HG03432 (cell line): ENCODE measurements around the gene CYB5R3.
A peak's percentile ranks its signal among the peaks of the same experiment; 100 is the strongest.

Experiments used
- ATAC-seq: cut with Tn5 transposase; IDR thresholded peaks from one replicate; pipeline ENCODE4 v1.9.1; 2021; ENCODE audit warnings: mild to moderate bottlenecking, moderate library complexity; ENCODE audit not compliant: unreplicated experiment

CYB5R3 gene

GRCh38 chr22:42649246-42650099, at the start of gene CYB5R3:
Gene CYB5R3, minus strand, starts transcription at chr22:42649392. Its CDS starts 77 bp downstream, at chr22:42649315.
- peak; percentile 77 for ATAC-seq

GRCh38 chr22:42697542-42698013, 48.4 kb upstream of the CYB5R3 start:
- no peak for ATAC-seq

GRCh38 chr22:42696331-42696967, 47.3 kb upstream of the CYB5R3 start:
- no peak for ATAC-seq

GRCh38 chr22:42695294-42695693, 46.1 kb upstream of the CYB5R3 start:
- no peak for ATAC-seq

GRCh38 chr22:42693763-42694683, 44.8 kb upstream of the CYB5R3 start:
- ATAC-seq: no peak

- ATAC-seq: no peak
Observed at GRCh38 chr22:42693055-42693762, 44.0 kb upstream of the CYB5R3 start.

- ATAC-seq: peak; percentile 44
Observed at GRCh38 chr22:42692239-42693054, 43.3 kb upstream of the CYB5R3 start.

GRCh38 chr22:42691440-42691839, 42.2 kb upstream of the CYB5R3 start:
- no peak for ATAC-seq

GRCh38 chr22:42688241-42689211, 39.3 kb upstream of the CYB5R3 start:
- no peak for ATAC-seq

GRCh38 chr22:42686756-42687491, 37.7 kb upstream of the CYB5R3 start:
- ATAC-seq: no peak

- ATAC-seq: no peak
Observed at GRCh38 chr22:42685941-42686653, 36.9 kb upstream of the CYB5R3 start.

- ATAC-seq: no peak
Observed at GRCh38 chr22:42684462-42685195, 35.4 kb upstream of the CYB5R3 start.

- ATAC-seq: no peak
Observed at GRCh38 chr22:42683578-42684283, 34.5 kb upstream of the CYB5R3 start.

GRCh38 chr22:42682113-42682851, 33.1 kb upstream of the CYB5R3 start:
- no peak for ATAC-seq

GRCh38 chr22:42680648-42681047, 31.5 kb upstream of the CYB5R3 start:
- no peak for ATAC-seq
